Mesothelial cell of epicardium (in vitro differentiated cells): ENCODE measurements around the gene CCSER1. TPM values are rescaled to one million over a fixed set of nuclear protein-coding genes. Genes with fewer than 3 reads are reported as not detected.

ENCODE experiments used
- DNase-seq, 2 experiments: peaks; one replicate each; pipeline ENCODE4 v3.0.0; 2021; ENCODE audit warnings: low spot score in 2 of 2; ENCODE audit not compliant: unreplicated experiment in 2 of 2
- H3K27ac Mint-ChIP-seq: 2 replicates; pipeline ENCODE4 v1.8.0; 2021; ENCODE audit warnings: mixed read lengths
- H3K27me3 Mint-ChIP-seq: 2 replicates; pipeline ENCODE4 v1.8.0; 2021; ENCODE audit warnings: low read depth, mixed read lengths
- H3K36me3 Mint-ChIP-seq: 2 replicates; pipeline ENCODE4 v1.8.0; 2021; ENCODE audit warnings: mixed read lengths
- H3K4me1 Mint-ChIP-seq: 2 replicates; pipeline ENCODE4 v1.8.0; 2021; ENCODE audit warnings: mixed read lengths
- H3K4me3 Mint-ChIP-seq: 2 replicates; pipeline ENCODE4 v1.8.0; 2021; ENCODE audit warnings: mild to moderate bottlenecking, moderate library complexity, mixed read lengths
- H3K9me3 Mint-ChIP-seq: 2 replicates; pipeline ENCODE4 v1.8.0; 2021; ENCODE audit warnings: mixed read lengths
- total RNA-seq: library from RNA; stranded (reverse); gene quantifications from 3 replicates; pipeline ENCODE4 v1.2.1, GENCODE V29; 2021
- TF ChIP-seq, protein P1 (sequence below): fragments of 200-600 bp; sonication (generic); IDR thresholded peaks from one replicate; pipeline ENCODE4 v1.5.0; 2021; ENCODE audit warnings: antibody characterized with exemption; ENCODE audit not compliant: unreplicated experiment

CCSER1 gene
- total RNA-seq, 1 donor from 2014 or later = 7.2 TPM

GRCh38 chr4:90184560-90184959 lies 57.4 kb downstream of the CCSER1 start:
- TF ChIP-seq, protein P1, sequence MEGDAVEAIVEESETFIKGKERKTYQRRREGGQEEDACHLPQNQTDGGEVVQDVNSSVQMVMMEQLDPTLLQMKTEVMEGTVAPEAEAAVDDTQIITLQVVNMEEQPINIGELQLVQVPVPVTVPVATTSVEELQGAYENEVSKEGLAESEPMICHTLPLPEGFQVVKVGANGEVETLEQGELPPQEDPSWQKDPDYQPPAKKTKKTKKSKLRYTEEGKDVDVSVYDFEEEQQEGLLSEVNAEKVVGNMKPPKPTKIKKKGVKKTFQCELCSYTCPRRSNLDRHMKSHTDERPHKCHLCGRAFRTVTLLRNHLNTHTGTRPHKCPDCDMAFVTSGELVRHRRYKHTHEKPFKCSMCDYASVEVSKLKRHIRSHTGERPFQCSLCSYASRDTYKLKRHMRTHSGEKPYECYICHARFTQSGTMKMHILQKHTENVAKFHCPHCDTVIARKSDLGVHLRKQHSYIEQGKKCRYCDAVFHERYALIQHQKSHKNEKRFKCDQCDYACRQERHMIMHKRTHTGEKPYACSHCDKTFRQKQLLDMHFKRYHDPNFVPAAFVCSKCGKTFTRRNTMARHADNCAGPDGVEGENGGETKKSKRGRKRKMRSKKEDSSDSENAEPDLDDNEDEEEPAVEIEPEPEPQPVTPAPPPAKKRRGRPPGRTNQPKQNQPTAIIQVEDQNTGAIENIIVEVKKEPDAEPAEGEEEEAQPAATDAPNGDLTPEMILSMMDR = no peak
- Mint-ChIP-seq H3K4me1 (peaks cover 19% of the 10 kb centered on the region), H3K9me3 (no peaks in the 10 kb centered on the region), H3K4me3 (no peak overlapping the region), H3K27ac (no peak overlapping the region), H3K27me3 (peaks cover 12% of the 10 kb centered on the region), H3K36me3 (no peaks in the 10 kb centered on the region)
- no peak for DNase-seq

DNA sequence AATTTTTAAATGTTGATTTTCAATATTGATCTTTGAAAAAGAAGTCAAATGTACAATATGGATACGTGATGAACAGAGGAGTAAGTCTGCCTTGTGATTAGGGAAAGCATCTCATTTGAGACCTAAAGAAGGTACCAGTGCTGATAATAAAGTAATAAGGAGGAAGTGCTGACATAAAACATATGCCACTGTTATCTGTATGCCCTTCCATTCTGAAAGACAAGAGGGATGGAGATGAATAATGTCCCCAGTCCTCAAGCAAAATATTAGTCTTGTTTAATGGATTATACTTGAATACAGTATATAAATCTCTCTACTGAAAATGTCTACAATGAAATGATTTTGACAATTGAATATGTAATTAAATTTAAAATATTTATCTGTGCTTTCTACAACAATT lies 58.2 kb downstream of the CCSER1 start:
- no peak for DNase-seq
- Mint-ChIP-seq H3K9me3 (no peaks in the 10 kb centered on the region), H3K4me3 (no peak overlapping the region), H3K36me3 (no peaks in the 10 kb centered on the region), H3K4me1 (peaks cover 19% of the 10 kb centered on the region), H3K27me3 (peaks cover 12% of the 10 kb centered on the region), H3K27ac (no peak overlapping the region)
- TF ChIP-seq, protein P1 = no peak

GRCh38 chr4:90186229-90186628 lies 59.0 kb downstream of the CCSER1 start:
- peaks cover 11% of the 10 kb centered on the region for H3K27me3 Mint-ChIP-seq
- no peak for DNase-seq
- no peaks in the 10 kb centered on the region for H3K36me3 Mint-ChIP-seq
- TF ChIP-seq, protein P1 = no peak
- H3K27ac Mint-ChIP-seq = no peak overlapping the region
- no peak overlapping the region for H3K4me3 Mint-ChIP-seq
- H3K9me3 Mint-ChIP-seq = no peaks in the 10 kb centered on the region
- peaks cover 19% of the 10 kb centered on the region for H3K4me1 Mint-ChIP-seq

GRCh38 chr4:90187148-90187884 lies 60.1 kb downstream of the CCSER1 start:
- no peak for DNase-seq
- Mint-ChIP-seq H3K9me3 (no peaks in the 10 kb centered on the region), H3K27me3 (peaks cover 8% of the 10 kb centered on the region), H3K27ac (no peak overlapping the region), H3K36me3 (no peaks in the 10 kb centered on the region), H3K4me1 (peaks cover 17% of the 10 kb centered on the region), H3K4me3 (no peak overlapping the region)
- TF ChIP-seq, protein P1 = no peak

- Mint-ChIP-seq H3K9me3 (no peaks in the 10 kb centered on the region), H3K36me3 (no peaks in the 10 kb centered on the region), H3K4me1 (peaks cover 17% of the 10 kb centered on the region), H3K27me3 (peaks cover 2% of the 10 kb centered on the region), H3K27ac (no peak overlapping the region), H3K4me3 (no peak overlapping the region)
- DNase-seq = no peak
- TF ChIP-seq, protein P1 = no peak
These were observed 62.0 kb downstream of the CCSER1 start for GRCh38 chr4:90189178-90189577.
